ENCODE data around the gene HEG1.

DNA sequence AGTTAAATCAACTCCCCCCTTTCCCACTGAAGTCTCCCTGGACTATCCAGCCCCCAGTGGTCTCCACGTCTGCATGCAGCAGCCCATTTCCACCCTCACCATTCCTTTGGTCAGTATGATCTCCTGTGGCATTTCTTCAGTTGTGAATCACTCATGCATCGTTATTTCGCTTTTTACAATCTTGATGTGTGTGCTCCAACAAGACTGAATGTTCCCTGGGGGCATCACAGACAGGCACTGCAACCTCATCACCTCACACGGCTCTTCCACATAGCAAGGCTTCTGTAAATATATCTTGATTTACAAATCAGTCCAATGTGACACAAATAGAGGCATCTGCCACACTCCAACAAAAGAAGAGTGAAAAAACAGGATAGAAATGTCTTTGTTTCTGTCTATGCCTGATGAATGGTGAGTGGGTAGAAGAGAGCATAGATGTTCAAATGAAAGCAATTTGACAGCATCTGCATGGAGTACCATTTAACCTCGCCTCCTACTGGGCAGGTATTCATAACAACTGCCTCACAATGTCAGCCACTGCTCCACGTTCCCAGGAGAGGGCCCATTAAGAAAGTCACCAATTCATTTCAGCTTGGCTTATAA is 5.2 kb downstream of the HEG1 start:
- TF ChIP-seq, protein P1, sequence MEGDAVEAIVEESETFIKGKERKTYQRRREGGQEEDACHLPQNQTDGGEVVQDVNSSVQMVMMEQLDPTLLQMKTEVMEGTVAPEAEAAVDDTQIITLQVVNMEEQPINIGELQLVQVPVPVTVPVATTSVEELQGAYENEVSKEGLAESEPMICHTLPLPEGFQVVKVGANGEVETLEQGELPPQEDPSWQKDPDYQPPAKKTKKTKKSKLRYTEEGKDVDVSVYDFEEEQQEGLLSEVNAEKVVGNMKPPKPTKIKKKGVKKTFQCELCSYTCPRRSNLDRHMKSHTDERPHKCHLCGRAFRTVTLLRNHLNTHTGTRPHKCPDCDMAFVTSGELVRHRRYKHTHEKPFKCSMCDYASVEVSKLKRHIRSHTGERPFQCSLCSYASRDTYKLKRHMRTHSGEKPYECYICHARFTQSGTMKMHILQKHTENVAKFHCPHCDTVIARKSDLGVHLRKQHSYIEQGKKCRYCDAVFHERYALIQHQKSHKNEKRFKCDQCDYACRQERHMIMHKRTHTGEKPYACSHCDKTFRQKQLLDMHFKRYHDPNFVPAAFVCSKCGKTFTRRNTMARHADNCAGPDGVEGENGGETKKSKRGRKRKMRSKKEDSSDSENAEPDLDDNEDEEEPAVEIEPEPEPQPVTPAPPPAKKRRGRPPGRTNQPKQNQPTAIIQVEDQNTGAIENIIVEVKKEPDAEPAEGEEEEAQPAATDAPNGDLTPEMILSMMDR (IDR thresholded peaks at IDR 0.05): no peak
- TF ChIP-seq POLR2A (IDR thresholded peaks at IDR 0.05): no peak

Measured in sigmoid colon (tissue), 3 donors.